HG03103 (cell line): ENCODE measurements around the gene SMAD6.

Source experiments
- ATAC-seq: cut with Tn5 transposase; IDR thresholded peaks from one replicate; pipeline ENCODE4 v1.9.1; 2021; ENCODE audit warnings: low read depth; ENCODE audit not compliant: unreplicated experiment

The SMAD6 gene

GRCh38 chr15:66768987-66769386 lies 67.0 kb downstream of the SMAD6 start:
- no peak for ATAC-seq

- no peak for ATAC-seq
Measured at GRCh38 chr15:66770518-66771350, 68.7 kb downstream of the SMAD6 start.

GRCh38 chr15:66771351-66771650 lies 69.3 kb downstream of the SMAD6 start:
- no peak for ATAC-seq

- ATAC-seq: no peak
Measured at GRCh38 chr15:66772604-66773128, 70.6 kb downstream of the SMAD6 start.

- no peak for ATAC-seq
Measured at GRCh38 chr15:66773129-66773873, 71.3 kb downstream of the SMAD6 start.

- no peak for ATAC-seq
Measured at GRCh38 chr15:66774001-66774814, 72.2 kb downstream of the SMAD6 start.

- no peak for ATAC-seq
Measured at GRCh38 chr15:66775127-66776105, 73.4 kb downstream of the SMAD6 start.

GRCh38 chr15:66777054-66777453 lies 75.0 kb downstream of the SMAD6 start:
- no peak for ATAC-seq

- ATAC-seq: no peak
Measured at GRCh38 chr15:66777596-66778313, 75.7 kb downstream of the SMAD6 start.

GRCh38 chr15:66778314-66778665 lies 76.3 kb downstream of the SMAD6 start:
- no peak for ATAC-seq

- no peak for ATAC-seq
Measured at GRCh38 chr15:66778716-66779115, 76.7 kb downstream of the SMAD6 start.

GRCh38 chr15:66779331-66780009 lies 77.4 kb downstream of the SMAD6 start:
- ATAC-seq: no peak

- ATAC-seq: no peak
Measured at GRCh38 chr15:66780172-66780972, 78.3 kb downstream of the SMAD6 start.

- no peak for ATAC-seq
Measured at GRCh38 chr15:66780973-66781718, 79.1 kb downstream of the SMAD6 start.

GRCh38 chr15:66782785-66783184 lies 80.7 kb downstream of the SMAD6 start:
- ATAC-seq: no peak

- ATAC-seq: no peak
Measured at GRCh38 chr15:66783314-66783713, 81.3 kb downstream of the SMAD6 start.

GRCh38 chr15:66783725-66784124 lies 81.7 kb downstream of the SMAD6 start:
- ATAC-seq: no peak
